HepG2 (cell line): ENCODE data around the gene LIPC.

Experiments used
- EHMT2 ChIP-seq: fragments of 200-600 bp; sonication (generic); IDR thresholded peaks from 2 replicates; pipeline ENCODE4 v1.7.0; 2017; ENCODE audit warnings: antibody characterized with exemption, low read depth, low read length, borderline replicate concordance
- GABPB1 ChIP-seq: IDR thresholded peaks from 2 replicates; pipeline ENCODE4 v1.6.1; 2016; ENCODE audit warnings: mild to moderate bottlenecking, missing genetic modification reagents, moderate library complexity, missing compliant biosample characterization
- HDAC6 ChIP-seq: fragments of 200-600 bp; sonication (generic); IDR thresholded peaks from 2 replicates; pipeline ENCODE4 v1.7.0; 2017; ENCODE audit warnings: mild to moderate bottlenecking, antibody characterized with exemption, low read length, low read depth
- KDM5A ChIP-seq: fragments of 200-600 bp; sonication (generic); IDR thresholded peaks from 2 replicates; pipeline ENCODE4 v1.7.0; 2018; ENCODE audit warnings: antibody characterized with exemption, mild to moderate bottlenecking, low read length, borderline replicate concordance
- STAT5B ChIP-seq: sonication (generic); formaldehyde crosslinking; IDR thresholded peaks from 2 replicates; pipeline ENCODE4 v1.4.0; 2020; ENCODE audit warnings: missing genetic modification reagents
- ZFP62 ChIP-seq: sonication (generic); formaldehyde crosslinking; IDR thresholded peaks from 2 replicates; pipeline ENCODE4 v1.4.0; 2020; ENCODE audit warnings: missing genetic modification reagents
- ZNF652 ChIP-seq: IDR thresholded peaks from 2 replicates; pipeline ENCODE4 v1.6.1; 2016; ENCODE audit warnings: low read depth, borderline replicate concordance
- TF ChIP-seq, protein P1 (sequence below): sonication (generic); formaldehyde crosslinking; IDR thresholded peaks from 2 replicates; pipeline ENCODE4 v1.5.0; 2020; ENCODE audit warnings: mild to moderate bottlenecking, missing genetic modification reagents, moderate library complexity

GRCh38 chr15:58587486-58587885 lies 155.7 kb downstream of the LIPC start:
- TF ChIP-seq ZFP62 (CRISPR knock-in tag) (no peak), HDAC6 (no peak), EHMT2 (no peak), KDM5A (no peak), STAT5B (CRISPR knock-in tag) (no peak), ZNF652 (CRISPR knock-in tag) (no peak), GABPB1 (CRISPR knock-in tag) (no peak)
- TF ChIP-seq, protein P1, sequence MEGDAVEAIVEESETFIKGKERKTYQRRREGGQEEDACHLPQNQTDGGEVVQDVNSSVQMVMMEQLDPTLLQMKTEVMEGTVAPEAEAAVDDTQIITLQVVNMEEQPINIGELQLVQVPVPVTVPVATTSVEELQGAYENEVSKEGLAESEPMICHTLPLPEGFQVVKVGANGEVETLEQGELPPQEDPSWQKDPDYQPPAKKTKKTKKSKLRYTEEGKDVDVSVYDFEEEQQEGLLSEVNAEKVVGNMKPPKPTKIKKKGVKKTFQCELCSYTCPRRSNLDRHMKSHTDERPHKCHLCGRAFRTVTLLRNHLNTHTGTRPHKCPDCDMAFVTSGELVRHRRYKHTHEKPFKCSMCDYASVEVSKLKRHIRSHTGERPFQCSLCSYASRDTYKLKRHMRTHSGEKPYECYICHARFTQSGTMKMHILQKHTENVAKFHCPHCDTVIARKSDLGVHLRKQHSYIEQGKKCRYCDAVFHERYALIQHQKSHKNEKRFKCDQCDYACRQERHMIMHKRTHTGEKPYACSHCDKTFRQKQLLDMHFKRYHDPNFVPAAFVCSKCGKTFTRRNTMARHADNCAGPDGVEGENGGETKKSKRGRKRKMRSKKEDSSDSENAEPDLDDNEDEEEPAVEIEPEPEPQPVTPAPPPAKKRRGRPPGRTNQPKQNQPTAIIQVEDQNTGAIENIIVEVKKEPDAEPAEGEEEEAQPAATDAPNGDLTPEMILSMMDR (CRISPR knock-in tag), result no peak
